Jurkat, Clone E6-1 (cell line): ENCODE measurements around the gene FTCDNL1.

ENCODE experiments used
- DNase-seq: peaks from one replicate; pipeline ENCODE4 v3.0.0-alpha.2; 2011; ENCODE audit warnings: low read depth, low spot score
- H3K4me3 ChIP-seq: 2 replicates; pipeline ENCODE4 v1.5.1; 2011; ENCODE audit warnings: mild to moderate bottlenecking, low read length, control low read depth, moderate library complexity

FTCDNL1 gene

DNA sequence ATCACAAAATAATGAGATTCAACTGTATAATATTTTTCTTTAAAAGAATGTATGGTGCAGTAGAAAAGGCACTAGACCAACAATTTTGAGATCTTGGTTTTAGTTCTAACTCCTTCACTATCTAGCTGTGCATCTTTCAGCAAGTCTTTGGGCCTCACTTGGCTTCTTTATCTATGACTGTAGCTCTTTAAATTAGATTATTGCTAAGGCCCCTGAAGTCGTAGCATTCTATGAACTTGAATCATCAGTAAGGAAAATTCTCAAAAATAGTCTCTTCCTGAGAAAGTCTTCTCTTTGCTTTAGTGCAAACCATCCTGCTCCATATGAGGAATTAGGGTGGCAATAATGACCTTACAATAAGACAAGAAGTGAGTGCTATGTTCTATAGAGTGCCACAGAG lies 140.4 kb downstream of the FTCDNL1 start:
- DNase-seq, result no peak

More for the DNA sequence above, 140.4 kb downstream of the FTCDNL1 start:
- H3K4me3 ChIP-seq, result no peak overlapping the region
